ENCODE measurements around the gene SIGLEC6.
"Not testable (repeated sequence)": the region's sequence is repeated elsewhere in the genome, so short reads cannot be mapped to it uniquely, and the experiment has no call there.

Gene SIGLEC6

GRCh38 chr19:51509823-51510660 lies 21.4 kb downstream of the SIGLEC6 start:
- DNase-seq = no peak

- no peak for DNase-seq
Measured at GRCh38 chr19:51508059-51508733, 23.3 kb downstream of the SIGLEC6 start.

GRCh38 chr19:51507640-51508058 lies 23.8 kb downstream of the SIGLEC6 start:
- no peak for DNase-seq

GRCh38 chr19:51507192-51507591 lies 24.3 kb downstream of the SIGLEC6 start:
- DNase-seq = no peak

- no peak for DNase-seq
Measured at GRCh38 chr19:51505904-51506303, 25.6 kb downstream of the SIGLEC6 start.

- DNase-seq = no peak
Measured at GRCh38 chr19:51503896-51504295, 27.6 kb downstream of the SIGLEC6 start.

GRCh38 chr19:51503286-51503817 lies 28.1 kb downstream of the SIGLEC6 start:
- DNase-seq = no peak

- peak in 18 of 58 donors; percentile 0 to 30 (median 8) for DNase-seq
Measured at GRCh38 chr19:51501594-51502263, 29.7 kb downstream of the SIGLEC6 start, which contains the start of gene SIGLEC12. SIGLEC12 (minus strand) TSS chr19:51501800; CDS start chr19:51501733, 67 bp downstream.

- not testable (repeated sequence) for DNase-seq
Measured at GRCh38 chr19:51500931-51501330, 30.5 kb downstream of the SIGLEC6 start.

- DNase-seq = no peak
Measured at GRCh38 chr19:51497666-51498065, 33.8 kb downstream of the SIGLEC6 start.

- peak in 1 of 58 donors; percentile 3 for DNase-seq
Measured at GRCh38 chr19:51493776-51494175, 37.7 kb downstream of the SIGLEC6 start.

- DNase-seq = no peak
Measured at GRCh38 chr19:51491586-51491985, 39.9 kb downstream of the SIGLEC6 start.

- no peak for DNase-seq
Measured at GRCh38 chr19:51490676-51491075, 40.8 kb downstream of the SIGLEC6 start.

- no peak for DNase-seq
Measured at GRCh38 chr19:51489113-51489512, 42.4 kb downstream of the SIGLEC6 start.

- no peak for DNase-seq
Measured at GRCh38 chr19:51488491-51488890, 43.0 kb downstream of the SIGLEC6 start.

GRCh38 chr19:51485960-51486660 lies 45.4 kb downstream of the SIGLEC6 start:
- DNase-seq = no peak

- DNase-seq = no peak
Measured at GRCh38 chr19:51480590-51480989, 50.9 kb downstream of the SIGLEC6 start.

GRCh38 chr19:51479531-51480331 lies 51.7 kb downstream of the SIGLEC6 start:
- DNase-seq = no peak

- no peak for DNase-seq
Measured at GRCh38 chr19:51478381-51479234, 52.9 kb downstream of the SIGLEC6 start, which contains the start of gene CEACAM18. CEACAM18 (plus strand) TSS chr19:51478539.

Measured in anterior cingulate cortex (tissue), 58 donors.